ENCODE measurements around the gene AGXT2.
A peak's percentile ranks its signal among the peaks of the same experiment; 100 is the strongest.

Gene AGXT2

GRCh38 chr5:34959323-34959722 lies 88.4 kb downstream of the AGXT2 start:
- no peak for TF ChIP-seq CTCF (IDR thresholded peaks at IDR 0.05; ENCODE audit: low read depth, low read length)
- Histone ChIP-seq H3K27me3 (ENCODE audit: insufficient read depth, low read depth, severe bottlenecking) (no peaks in the 10 kb centered on the region), H3K4me3 (ENCODE audit: low read depth, low read length) (no peak overlapping the region), H3K36me3 (peaks cover 11% of the 10 kb centered on the region), H3K9me3 (ENCODE audit: severe bottlenecking) (no peaks in the 10 kb centered on the region), H3K27ac (no peak overlapping the region)
- no peak for DNase-seq

GRCh38 chr5:34957857-34958690 lies 89.7 kb downstream of the AGXT2 start:
- H3K4me3 ChIP-seq (ENCODE audit: low read depth, low read length): no peak overlapping the region
- DNase-seq: peak; percentile 23

GRCh38 chr5:34957321-34957720 lies 90.4 kb downstream of the AGXT2 start:
- no peak for DNase-seq
- Histone ChIP-seq H3K36me3 (peaks cover 27% of the 10 kb centered on the region), H3K9me3 (ENCODE audit: severe bottlenecking) (no peaks in the 10 kb centered on the region), H3K27me3 (ENCODE audit: insufficient read depth, low read depth, severe bottlenecking) (no peaks in the 10 kb centered on the region), H3K4me3 (ENCODE audit: low read depth, low read length) (no peak overlapping the region), H3K27ac (no peak overlapping the region)
- no peak for TF ChIP-seq CTCF (IDR thresholded peaks at IDR 0.05; ENCODE audit: low read depth, low read length)

More at GRCh38 chr5:34957857-34958690, 89.7 kb downstream of the AGXT2 start:
- Histone ChIP-seq H3K27me3 (ENCODE audit: insufficient read depth, low read depth, severe bottlenecking) (no peaks in the 10 kb centered on the region), H3K27ac (no peak overlapping the region), H3K9me3 (ENCODE audit: severe bottlenecking) (no peaks in the 10 kb centered on the region), H3K36me3 (peaks cover 22% of the 10 kb centered on the region)
- TF ChIP-seq CTCF (IDR thresholded peaks at IDR 0.05; ENCODE audit: low read depth, low read length): peak; percentile 61
